ENCODE results near the gene DBNDD2.
A peak's percentile ranks its signal among the peaks of the same experiment; 100 is the strongest.

The DBNDD2 gene

GRCh38 chr20:45378191-45378590, 29.9 kb upstream of the DBNDD2 start, which contains the start of gene TP53TG5:
TP53TG5 (minus strand) TSS chr20:45378325; CDS start chr20:45378236, 89 bp downstream.
- no peak for DNase-seq (ENCODE audit: low spot score)

GRCh38 chr20:45387274-45387673, 20.8 kb upstream of the DBNDD2 start:
- DNase-seq (ENCODE audit: low spot score) = no peak

GRCh38 chr20:45390931-45391330, 17.2 kb upstream of the DBNDD2 start:
- no peak for DNase-seq (ENCODE audit: low spot score)

GRCh38 chr20:45391559-45391958, 16.5 kb upstream of the DBNDD2 start:
- no peak for DNase-seq (ENCODE audit: low spot score)

GRCh38 chr20:45392733-45393132, 15.4 kb upstream of the DBNDD2 start:
- peak; percentile 39 for DNase-seq (ENCODE audit: low spot score)

GRCh38 chr20:45394221-45395113, 13.6 kb upstream of the DBNDD2 start:
- DNase-seq (ENCODE audit: low spot score) = no peak

GRCh38 chr20:45395114-45395415, 13.0 kb upstream of the DBNDD2 start:
- DNase-seq (ENCODE audit: low spot score) = no peak

- no peak for DNase-seq (ENCODE audit: low spot score)
These were observed 9.1 kb upstream of the DBNDD2 start for GRCh38 chr20:45399018-45399417.

GRCh38 chr20:45400346-45401031, 7.6 kb upstream of the DBNDD2 start:
- no peak for DNase-seq (ENCODE audit: low spot score)

- peak; percentile 43 for DNase-seq (ENCODE audit: low spot score)
These were observed 5.1 kb upstream of the DBNDD2 start for GRCh38 chr20:45402946-45403345.

GRCh38 chr20:45404438-45404837, 3.7 kb upstream of the DBNDD2 start:
- no peak for DNase-seq (ENCODE audit: low spot score)

GRCh38 chr20:45405571-45406259, 2.4 kb upstream of the DBNDD2 start:
- peak; percentile 89 for DNase-seq (ENCODE audit: low spot score)

- DNase-seq (ENCODE audit: low spot score) = peak; percentile 80
These were observed 1.6 kb upstream of the DBNDD2 start for GRCh38 chr20:45406260-45407066.

- DNase-seq (ENCODE audit: low spot score) = peak; percentile 76
These were observed 883 bp upstream of the DBNDD2 start for GRCh38 chr20:45407067-45407745.

GRCh38 chr20:45408646-45409213, 641 bp downstream of the DBNDD2 start:
- no peak for DNase-seq (ENCODE audit: low spot score)

GRCh38 chr20:45409521-45410272, 1.6 kb downstream of the DBNDD2 start:
- DNase-seq (ENCODE audit: low spot score) = no peak

- DNase-seq (ENCODE audit: low spot score) = no peak
These were observed 2.8 kb downstream of the DBNDD2 start for GRCh38 chr20:45410887-45411286.

GRCh38 chr20:45412653-45413052, 4.6 kb downstream of the DBNDD2 start:
- no peak for DNase-seq (ENCODE audit: low spot score)

GRCh38 chr20:45413479-45413878, 5.4 kb downstream of the DBNDD2 start:
- no peak for DNase-seq (ENCODE audit: low spot score)

Measured in RKO (cell line).